Body of pancreas (tissue), 4 donors: ENCODE data around the gene SLC26A4. TPM values are rescaled to one million over a fixed set of nuclear protein-coding genes. Genes with fewer than 3 reads are reported as not detected.

ENCODE experiments used
- ATAC-seq: fragments of 150-250 bp; one replicate; pipeline ENCODE4 v1.9.1; 2016
- DNase-seq, 4 donors: peaks; one replicate each; pipeline ENCODE4 v3.0.0-alpha.2; 2019
- H3K27ac ChIP-seq, 4 donors: fragments of 200-600 bp; sonication (generic); 1 replicate in 3 of 4; 2 replicates in 1 of 4; pipeline versions ENCODE4 v1.5.1 to v1.6.1; 2016 to 2019; ENCODE audit warnings: mild to moderate bottlenecking in 1 of 4, mixed read lengths in 1 of 4, moderate library complexity in 1 of 4
- H3K27me3 ChIP-seq, 2 donors: fragments of 200-600 bp; sonication (generic); one replicate each; pipeline ENCODE4 v1.6.0; 2016; ENCODE audit warnings: mild to moderate bottlenecking in 1 of 2
- H3K36me3 ChIP-seq, 2 donors: fragments of 200-600 bp; sonication (generic); replicated peaks in 1 of 2; 2 replicates each; pipeline ENCODE4 v1.5.1; 2016; ENCODE audit warnings: low read depth in 2 of 2; ENCODE audit not compliant: insufficient read depth in 1 of 2
- H3K4me1 ChIP-seq: fragments of 200-600 bp; sonication (generic); one replicate; pipeline ENCODE4 v1.6.0; 2016
- H3K4me3 ChIP-seq, 2 donors: fragments of 200-600 bp; sonication (generic); 1 replicate in 1 of 2; 2 replicates in 1 of 2; pipeline ENCODE4 v1.5.1; 2016 to 2019
- H3K9me3 ChIP-seq, 3 donors: fragments of 200-600 bp; sonication (generic); 1 replicate in 2 of 3; 2 replicates in 1 of 3; pipeline ENCODE4 v1.5.1; 2016
- POLR2A ChIP-seq, 3 donors: fragments of 450-650 bp; IDR thresholded peaks; one replicate each; pipeline ENCODE4 v1.6.1; 2016; ENCODE audit warnings: antibody characterized with exemption in 3 of 3, mild to moderate bottlenecking in 2 of 3
- WGBS, 2 donors: methylation state at CpG; one replicate each; pipeline ENCODE4 v1.1.5; 2017; 5-methylcytosine and 5-hydroxymethylcytosine counted together
- intact Hi-C: fragments of 100-400 bp; cut with DNase I; formaldehyde crosslinking; loops from one replicate; pipeline ENCODE4 v1.15.1; 2023
- total RNA-seq, 2 donors: library from RNA; depleted of rRNA; stranded (reverse); fragments of >200 nt; gene quantifications; one replicate each; pipeline ENCODE4 v1.1.0, GENCODE V29; 2016
- TF ChIP-seq, protein P1 (sequence below), 7 experiments: fragments of 450-650 bp in 4 of 7; fragments of 200-600 bp in 3 of 7; sonication (generic) in 3 of 7; IDR thresholded peaks; one replicate each; pipeline ENCODE4 v1.5.1; 2016 to 2019; ENCODE audit warnings: antibody characterized with exemption in 7 of 7

Gene SLC26A4
- total RNA-seq, 2 donors from 2014 or later: 0.26 to 0.33 TPM

DNA sequence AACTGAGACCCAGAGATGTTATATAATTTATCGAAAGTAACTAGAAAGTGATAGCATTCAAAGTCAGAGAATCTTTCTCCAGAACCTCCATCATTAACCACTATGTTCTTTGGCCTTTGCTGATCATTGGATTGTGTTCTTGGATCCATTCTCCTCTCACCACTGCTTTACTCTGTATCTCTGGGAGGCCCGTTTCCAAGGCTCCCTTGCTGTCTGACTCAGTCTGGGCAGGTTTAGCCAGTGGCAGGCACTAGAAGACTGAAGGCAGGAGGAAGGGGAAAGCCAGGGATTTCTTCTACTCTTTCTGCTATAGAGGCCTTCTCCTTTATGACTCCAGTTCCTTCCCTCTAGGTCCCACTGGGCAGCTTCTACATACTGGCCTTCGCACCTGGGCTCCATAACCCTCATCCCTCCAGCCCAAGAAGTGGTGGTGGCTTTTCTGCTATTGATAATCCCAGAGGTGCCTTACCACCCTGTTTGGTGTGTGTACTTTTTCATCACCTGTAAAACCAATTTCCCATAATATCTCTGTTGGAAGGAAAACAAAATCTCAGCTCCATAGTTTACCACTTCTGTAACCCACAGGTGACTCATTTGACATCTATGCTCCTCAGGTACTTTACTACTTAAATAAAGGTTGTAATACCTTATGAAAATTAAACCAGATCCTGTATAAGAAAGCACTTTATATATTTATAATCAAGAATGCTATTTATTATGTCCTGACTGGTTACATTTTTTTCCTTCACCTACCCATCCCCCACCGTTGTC, 44.5 kb upstream of the SLC26A4 start:
- no peak for TF ChIP-seq POLR2A (IDR thresholded peaks at IDR 0.05)
- TF ChIP-seq, protein P1, sequence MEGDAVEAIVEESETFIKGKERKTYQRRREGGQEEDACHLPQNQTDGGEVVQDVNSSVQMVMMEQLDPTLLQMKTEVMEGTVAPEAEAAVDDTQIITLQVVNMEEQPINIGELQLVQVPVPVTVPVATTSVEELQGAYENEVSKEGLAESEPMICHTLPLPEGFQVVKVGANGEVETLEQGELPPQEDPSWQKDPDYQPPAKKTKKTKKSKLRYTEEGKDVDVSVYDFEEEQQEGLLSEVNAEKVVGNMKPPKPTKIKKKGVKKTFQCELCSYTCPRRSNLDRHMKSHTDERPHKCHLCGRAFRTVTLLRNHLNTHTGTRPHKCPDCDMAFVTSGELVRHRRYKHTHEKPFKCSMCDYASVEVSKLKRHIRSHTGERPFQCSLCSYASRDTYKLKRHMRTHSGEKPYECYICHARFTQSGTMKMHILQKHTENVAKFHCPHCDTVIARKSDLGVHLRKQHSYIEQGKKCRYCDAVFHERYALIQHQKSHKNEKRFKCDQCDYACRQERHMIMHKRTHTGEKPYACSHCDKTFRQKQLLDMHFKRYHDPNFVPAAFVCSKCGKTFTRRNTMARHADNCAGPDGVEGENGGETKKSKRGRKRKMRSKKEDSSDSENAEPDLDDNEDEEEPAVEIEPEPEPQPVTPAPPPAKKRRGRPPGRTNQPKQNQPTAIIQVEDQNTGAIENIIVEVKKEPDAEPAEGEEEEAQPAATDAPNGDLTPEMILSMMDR (IDR thresholded peaks at IDR 0.05): no peak
- intact Hi-C loops: no loop called here
- no peaks in the 10 kb centered on the region for H3K9me3 ChIP-seq
- H3K4me1 ChIP-seq: peaks cover 5% of the 10 kb centered on the region
- no peaks in the 10 kb centered on the region for H3K27me3 ChIP-seq
- H3K27ac ChIP-seq: no peak overlapping the region
- no peak overlapping the region for H3K4me3 ChIP-seq
- H3K36me3 ChIP-seq: peaks cover 0 to 5% of the 10 kb centered on the region in 2 donors
- ATAC-seq: no peak
- 89 to 96% methylated on average over 4 of the region's 4 CpGs for WGBS, 2 donors
- DNase-seq: no peak

DNA sequence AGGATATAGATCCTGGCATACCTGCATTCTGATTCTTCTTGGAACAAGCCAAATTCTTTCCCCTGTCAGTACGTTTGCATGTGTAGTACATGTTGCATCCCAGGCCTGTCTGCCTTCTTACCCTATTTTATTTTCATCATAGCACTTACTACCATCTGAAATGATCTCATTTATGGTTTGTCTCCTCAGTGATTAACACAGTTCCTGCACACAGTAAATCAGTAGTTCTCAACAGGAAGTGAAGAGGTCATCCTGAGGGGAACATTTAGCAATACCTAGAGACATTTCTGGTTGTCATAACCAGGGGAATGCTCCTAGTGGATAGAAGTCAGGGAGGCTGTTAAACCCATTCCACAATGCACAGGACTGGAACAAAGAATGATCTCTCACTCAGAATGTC, 38.2 kb upstream of the SLC26A4 start:
- ATAC-seq (no peak), DNase-seq (no peak)
- intact Hi-C loops: no loop called here
- no peak overlapping the region for H3K27ac ChIP-seq
- no peaks in the 10 kb centered on the region for H3K9me3 ChIP-seq
- no peak overlapping the region for H3K4me3 ChIP-seq
- WGBS, 2 donors: 54 to 72% methylated on average over 1 of the region's 1 CpG
- TF ChIP-seq, protein P1 (IDR thresholded peaks at IDR 0.05): no peak
- TF ChIP-seq POLR2A (IDR thresholded peaks at IDR 0.05): no peak
- no peaks in the 10 kb centered on the region for H3K36me3 ChIP-seq
- H3K27me3 ChIP-seq: no peaks in the 10 kb centered on the region
- no peaks in the 10 kb centered on the region for H3K4me1 ChIP-seq

DNA sequence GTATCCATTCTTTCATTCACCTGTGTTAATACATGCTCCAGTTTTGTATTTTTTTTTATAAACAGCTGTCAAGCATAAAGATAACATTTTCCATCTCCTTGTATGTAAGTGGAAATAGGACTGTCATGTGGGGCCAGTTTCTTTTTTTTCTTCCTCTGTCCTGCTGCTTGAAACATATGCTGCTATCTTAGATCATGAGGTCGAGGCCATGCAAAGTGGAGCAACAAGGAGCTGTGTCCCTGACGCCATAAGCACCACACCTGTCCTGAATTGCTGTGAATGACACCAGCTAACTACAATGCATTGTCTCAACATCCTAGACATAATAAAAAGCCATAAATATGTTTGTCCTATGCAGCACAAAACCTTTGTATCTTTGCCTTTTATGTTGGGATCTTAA, 37.7 kb upstream of the SLC26A4 start:
- no peak for ATAC-seq
- no peaks in the 10 kb centered on the region for H3K9me3 ChIP-seq
- no peaks in the 10 kb centered on the region for H3K4me1 ChIP-seq
- H3K27me3 ChIP-seq: no peaks in the 10 kb centered on the region
- H3K4me3 ChIP-seq: no peak overlapping the region
- intact Hi-C loops: no loop called here
- 31 to 47% methylated on average over 2 of the region's 2 CpGs for WGBS, 2 donors
- no peak overlapping the region for H3K27ac ChIP-seq
- DNase-seq: no peak
- no peaks in the 10 kb centered on the region for H3K36me3 ChIP-seq
- no peak for TF ChIP-seq POLR2A (IDR thresholded peaks at IDR 0.05)
- TF ChIP-seq, protein P1 (IDR thresholded peaks at IDR 0.05): no peak

DNA sequence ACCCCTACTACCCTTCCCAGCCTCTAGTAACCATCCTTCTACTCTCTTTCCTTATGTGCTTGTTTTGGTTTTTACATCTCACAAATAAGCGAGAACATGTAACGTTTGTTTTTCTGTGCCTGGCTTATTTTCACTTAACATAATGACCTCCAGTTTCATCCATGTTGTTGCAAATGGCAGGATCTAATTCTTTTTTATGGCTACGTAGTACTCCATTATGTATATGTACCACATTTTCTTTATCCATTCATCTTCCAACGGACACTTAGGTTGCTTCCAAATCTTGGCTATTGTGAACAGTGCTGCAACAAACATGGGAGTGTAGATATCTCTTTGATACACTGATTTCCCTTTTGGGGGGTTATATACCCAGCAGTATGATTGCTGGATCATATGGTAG, 33.6 kb upstream of the SLC26A4 start:
- 89 to 95% methylated on average over 4 of the region's 4 CpGs for WGBS, 2 donors
- Histone ChIP-seq H3K4me1 (no peaks in the 10 kb centered on the region), H3K9me3 (no peaks in the 10 kb centered on the region), H3K27me3 (no peaks in the 10 kb centered on the region), H3K4me3 (no peak overlapping the region), H3K36me3 (no peaks in the 10 kb centered on the region), H3K27ac (no peak overlapping the region)
- intact Hi-C loops: no loop called here
- DNase-seq (no peak), ATAC-seq (no peak)
- TF ChIP-seq, protein P1 (IDR thresholded peaks at IDR 0.05): no peak
- TF ChIP-seq POLR2A (IDR thresholded peaks at IDR 0.05): no peak
